ENCODE data around the gene CYP2U1.

The CYP2U1 gene

GRCh38 chr4:107999932-108000539, 68.7 kb downstream of the CYP2U1 start:
- peaks cover 76% of the 10 kb centered on the region for H3K36me3 ChIP-seq
- H3K9me3 ChIP-seq (ENCODE audit: severe bottlenecking): peaks cover 9% of the 10 kb centered on the region
- no peak overlapping the region for H3K4me3 ChIP-seq (ENCODE audit: low read depth, low read length)

GRCh38 chr4:108001540-108002135, 70.3 kb downstream of the CYP2U1 start:
- no peak for TF ChIP-seq CTCF (IDR thresholded peaks at IDR 0.05; ENCODE audit: low read depth, low read length)
- DNase-seq: no peak
- H3K27me3 ChIP-seq (ENCODE audit: insufficient read depth, low read depth, severe bottlenecking): no peaks in the 10 kb centered on the region
- no peak overlapping the region for H3K27ac ChIP-seq
- peaks cover 61% of the 10 kb centered on the region for H3K36me3 ChIP-seq
- H3K9me3 ChIP-seq (ENCODE audit: severe bottlenecking): peaks cover 9% of the 10 kb centered on the region
- no peak overlapping the region for H3K4me3 ChIP-seq (ENCODE audit: low read depth, low read length)

More at GRCh38 chr4:107999932-108000539, 68.7 kb downstream of the CYP2U1 start:
- Histone ChIP-seq H3K27me3 (ENCODE audit: insufficient read depth, low read depth, severe bottlenecking) (no peaks in the 10 kb centered on the region), H3K27ac (no peak overlapping the region)
- no peak for TF ChIP-seq CTCF (IDR thresholded peaks at IDR 0.05; ENCODE audit: low read depth, low read length)
- no peak for DNase-seq

Measured in WERI-Rb-1 (cell line).